Hepatocyte (in vitro differentiated cells): ENCODE results near the gene PPP3CA. TPM values are rescaled to one million over a fixed set of nuclear protein-coding genes. Genes with fewer than 3 reads are reported as not detected.

Experiments
- DNase-seq: peaks from one replicate; pipeline ENCODE4 v3.0.0-alpha.2; 2016; ENCODE audit warnings: low spot score
- H2AFZ ChIP-seq: fragments of 200-600 bp; sonication (generic); 2 replicates; pipeline ENCODE4 v1.6.0; 2016; ENCODE audit warnings: antibody characterized with exemption, mild to moderate bottlenecking
- H3K27ac ChIP-seq: fragments of 200-600 bp; sonication (generic); 2 replicates; pipeline ENCODE4 v1.5.1; 2016; ENCODE audit warnings: mild to moderate bottlenecking
- H3K27me3 ChIP-seq: fragments of 200-600 bp; sonication (generic); 2 replicates; pipeline ENCODE4 v1.6.1; 2016
- H3K36me3 ChIP-seq: fragments of 200-600 bp; sonication (generic); replicated peaks from 2 replicates; pipeline ENCODE4 v1.5.1; 2016; ENCODE audit warnings: low read depth; ENCODE audit not compliant: insufficient read depth
- H3K4me1 ChIP-seq: fragments of 200-600 bp; sonication (generic); 2 replicates; pipeline ENCODE4 v1.5.1; 2016; ENCODE audit warnings: mild to moderate bottlenecking, moderate library complexity; ENCODE audit not compliant: insufficient read depth
- H3K4me2 ChIP-seq: fragments of 200-600 bp; sonication (generic); 2 replicates; pipeline ENCODE4 v1.6.0; 2016
- H3K4me3 ChIP-seq: fragments of 200-600 bp; sonication (generic); 2 replicates; pipeline ENCODE4 v1.5.1; 2016; ENCODE audit warnings: mild to moderate bottlenecking
- H3K79me2 ChIP-seq: fragments of 200-600 bp; sonication (generic); 2 replicates; pipeline ENCODE4 v1.6.0; 2017; ENCODE audit warnings: mild to moderate bottlenecking
- H3K9me2 ChIP-seq: fragments of 200-600 bp; sonication (generic); replicated peaks from 2 replicates; pipeline ENCODE4 v1.6.0; 2017; ENCODE audit warnings: mild to moderate bottlenecking; ENCODE audit not compliant: insufficient read depth
- H3K9me3 ChIP-seq: fragments of 200-600 bp; sonication (generic); 2 replicates; pipeline ENCODE4 v1.5.1; 2016; ENCODE audit warnings: low read depth, mild to moderate bottlenecking
- H4K20me1 ChIP-seq: fragments of 200-600 bp; sonication (generic); 2 replicates; pipeline ENCODE4 v1.6.0; 2016; ENCODE audit warnings: mild to moderate bottlenecking; ENCODE audit not compliant: insufficient read depth, poor library complexity, severe bottlenecking
- CTCF ChIP-seq: fragments of 200-600 bp; sonication (generic); IDR thresholded peaks from 2 replicates; pipeline ENCODE4 v1.5.1; 2016; ENCODE audit warnings: antibody characterized with exemption, mild to moderate bottlenecking; ENCODE audit not compliant: poor library complexity
- EZH2 ChIP-seq: fragments of 200-600 bp; sonication (generic); IDR thresholded peaks from 2 replicates; pipeline ENCODE4 v1.6.1; 2016; ENCODE audit warnings: antibody characterized with exemption, mild to moderate bottlenecking, borderline replicate concordance
- EZH2phosphoT487 ChIP-seq: fragments of 200-600 bp; sonication (generic); IDR thresholded peaks from one replicate; pipeline ENCODE4 v1.6.1; 2018; ENCODE audit warnings: antibody characterized with exemption, mild to moderate bottlenecking, low read depth, moderate library complexity; ENCODE audit not compliant: unreplicated experiment, severe bottlenecking
- WGBS: methylation state at CpG from one replicate; pipeline ENCODE4 v1.1.6; 2016; ENCODE audit warnings: low lambda C conversion rate; ENCODE audit errors: missing lambda C conversion rate; 5-methylcytosine and 5-hydroxymethylcytosine counted together
- polyA plus RNA-seq: library from polyadenylated mRNA; unstranded; fragments of >200 nt; fragmentation: Nextera tagmentation; extraction: Ambion mirVana; gene quantifications from 2 replicates; pipeline ENCODE4 v1.2.1, GENCODE V29; 2016
- total RNA-seq: library from RNA; depleted of rRNA; stranded (reverse); fragments of >200 nt; gene quantifications from 2 replicates; pipeline ENCODE4 v1.2.3, GENCODE V29; 2014

PPP3CA gene
- total and polyA plus RNA-seq, 2 experiments from 2014 or later: 12.9 to 49.5 TPM

GRCh38 chr4:101086801-101087586 is 260.3 kb downstream of the PPP3CA start:
- 100% methylated on average over 1 of the region's 1 CpG for WGBS
- Histone ChIP-seq H3K4me2 (no peak overlapping the region), H4K20me1 (no peaks in the 10 kb centered on the region), H3K27ac (no peak overlapping the region), H2AFZ (no peak overlapping the region), H3K9me2 (no peaks in the 10 kb centered on the region), H3K27me3 (no peaks in the 10 kb centered on the region), H3K4me3 (no peak overlapping the region), H3K9me3 (no peaks in the 10 kb centered on the region), H3K36me3 (no peaks in the 10 kb centered on the region), H3K79me2 (no peaks in the 10 kb centered on the region), H3K4me1 (no peaks in the 10 kb centered on the region)
- no peak for DNase-seq
- TF ChIP-seq EZH2phosphoT487 (no peak), CTCF (no peak), EZH2 (no peak)

GRCh38 chr4:101083131-101083530 is 264.2 kb downstream of the PPP3CA start:
- H3K4me3 ChIP-seq: no peak overlapping the region
- H3K4me2 ChIP-seq: no peak overlapping the region
- H3K9me2 ChIP-seq: no peaks in the 10 kb centered on the region
- H3K4me1 ChIP-seq: no peaks in the 10 kb centered on the region
- TF ChIP-seq EZH2 (no peak), EZH2phosphoT487 (no peak), CTCF (no peak)
- DNase-seq: no peak
- no peak overlapping the region for H3K27ac ChIP-seq
- H4K20me1 ChIP-seq: no peaks in the 10 kb centered on the region
- no peaks in the 10 kb centered on the region for H3K9me3 ChIP-seq
- no peaks in the 10 kb centered on the region for H3K36me3 ChIP-seq
- H3K27me3 ChIP-seq: no peaks in the 10 kb centered on the region
- H2AFZ ChIP-seq: no peak overlapping the region
- H3K79me2 ChIP-seq: no peaks in the 10 kb centered on the region
- 79% methylated on average over 3 of the region's 3 CpGs for WGBS

GRCh38 chr4:101081695-101082369 is 265.5 kb downstream of the PPP3CA start:
- Histone ChIP-seq H3K27ac (no peak overlapping the region), H3K27me3 (no peaks in the 10 kb centered on the region), H3K79me2 (no peaks in the 10 kb centered on the region), H4K20me1 (no peaks in the 10 kb centered on the region), H3K36me3 (no peaks in the 10 kb centered on the region), H3K4me2 (no peak overlapping the region), H3K9me3 (no peaks in the 10 kb centered on the region), H2AFZ (no peak overlapping the region), H3K4me3 (no peak overlapping the region), H3K9me2 (no peaks in the 10 kb centered on the region), H3K4me1 (no peaks in the 10 kb centered on the region)
- no peak for TF ChIP-seq EZH2phosphoT487
- TF ChIP-seq EZH2: no peak
- TF ChIP-seq CTCF: no peak
- no peak for DNase-seq
- WGBS: 94% methylated on average over 3 of the region's 3 CpGs
